Measurements from ENCODE around the gene OBP2A. TPM values are rescaled to one million over a fixed set of nuclear protein-coding genes. Genes with fewer than 3 reads are reported as not detected.
"Not testable (repeated sequence)": the region's sequence is repeated elsewhere in the genome, so short reads cannot be mapped to it uniquely, and the experiment has no call there.

OBP2A gene
- total RNA-seq, 1 donor from 2014 or later = not detected

- Mint-ChIP-seq H3K27ac (ENCODE audit: unreplicated experiment) (no peak overlapping the region), H3K36me3 (ENCODE audit: low read depth, unreplicated experiment) (peaks cover 2% of the 10 kb centered on the region)
- no peak for FAIRE-seq
These were observed 12.3 kb upstream of the OBP2A start for GRCh38 chr9:135533674-135534073.

GRCh38 chr9:135534192-135534711 lies 11.7 kb upstream of the OBP2A start:
- H3K4me3 ChIP-seq (ENCODE audit: insufficient read depth, low read depth, low read length); H3K4me2 ChIP-seq (ENCODE audit: low read length); H3K9me3 Mint-ChIP-seq (ENCODE audit: unreplicated experiment); H3K9ac ChIP-seq (ENCODE audit: low read length); H3K36me3 ChIP-seq (ENCODE audit: insufficient read depth, low read length); H3K9me3 ChIP-seq (ENCODE audit: insufficient read depth, low read depth, low read length); H2AFZ ChIP-seq (ENCODE audit: low read depth, low read length); H3K79me2 ChIP-seq (ENCODE audit: insufficient read depth, low read length); H3K27ac ChIP-seq (ENCODE audit: low read depth, low read length); H3K4me1 ChIP-seq (ENCODE audit: insufficient read depth, low read length); H3K36me3 Mint-ChIP-seq (ENCODE audit: low read depth, unreplicated experiment); H3K27me3 Mint-ChIP-seq (ENCODE audit: low read depth, unreplicated experiment); DNase-seq (ENCODE audit: low read depth); FAIRE-seq; H3K4me3 Mint-ChIP-seq (ENCODE audit: unreplicated experiment); H4K20me1 ChIP-seq (ENCODE audit: insufficient read depth, low read length); H3K27ac Mint-ChIP-seq (ENCODE audit: unreplicated experiment); H3K27me3 ChIP-seq (ENCODE audit: insufficient read depth, low read length): not testable (repeated sequence)
- peaks cover 20% of the 10 kb centered on the region for H3K4me1 Mint-ChIP-seq (ENCODE audit: low read depth, unreplicated experiment)

More at GRCh38 chr9:135533674-135534073, 12.3 kb upstream of the OBP2A start:
- no peak for DNase-seq (ENCODE audit: low read depth)
- Histone ChIP-seq H3K9ac (ENCODE audit: low read length) (no peak overlapping the region), H3K27me3 (ENCODE audit: insufficient read depth, low read length) (no peaks in the 10 kb centered on the region), H3K4me3 (ENCODE audit: insufficient read depth, low read depth, low read length) (no peak overlapping the region), H4K20me1 (ENCODE audit: insufficient read depth, low read length) (no peaks in the 10 kb centered on the region), H3K9me3 (ENCODE audit: insufficient read depth, low read depth, low read length) (no peaks in the 10 kb centered on the region), H3K27ac (ENCODE audit: low read depth, low read length) (no peak overlapping the region), H3K4me1 (ENCODE audit: insufficient read depth, low read length) (no peaks in the 10 kb centered on the region), H2AFZ (ENCODE audit: low read depth, low read length) (no peak overlapping the region), H3K36me3 (ENCODE audit: insufficient read depth, low read length) (no peaks in the 10 kb centered on the region), H3K79me2 (ENCODE audit: insufficient read depth, low read length) (no peaks in the 10 kb centered on the region), H3K4me2 (ENCODE audit: low read length) (no peak overlapping the region)
- Mint-ChIP-seq H3K4me3 (ENCODE audit: unreplicated experiment) (no peak overlapping the region), H3K4me1 (ENCODE audit: low read depth, unreplicated experiment) (peaks cover 22% of the 10 kb centered on the region), H3K27me3 (ENCODE audit: low read depth, unreplicated experiment) (peaks cover 4% of the 10 kb centered on the region), H3K9me3 (ENCODE audit: unreplicated experiment) (peaks cover 5% of the 10 kb centered on the region)
- TF ChIP-seq EZH2 (IDR thresholded peaks at IDR 0.05; ENCODE audit: insufficient read depth, low read length) (no peak), CTCF (IDR thresholded peaks at IDR 0.05; ENCODE audit: insufficient read depth, low read depth, low read length) (no peak)

- H3K36me3 ChIP-seq (ENCODE audit: insufficient read depth, low read length); H3K4me3 Mint-ChIP-seq (ENCODE audit: unreplicated experiment); DNase-seq (ENCODE audit: low read depth); H3K9me3 ChIP-seq (ENCODE audit: insufficient read depth, low read depth, low read length); H4K20me1 ChIP-seq (ENCODE audit: insufficient read depth, low read length); H3K36me3 Mint-ChIP-seq (ENCODE audit: low read depth, unreplicated experiment); H3K4me2 ChIP-seq (ENCODE audit: low read length); H3K79me2 ChIP-seq (ENCODE audit: insufficient read depth, low read length); H3K4me1 ChIP-seq (ENCODE audit: insufficient read depth, low read length); FAIRE-seq; H3K27ac ChIP-seq (ENCODE audit: low read depth, low read length); H2AFZ ChIP-seq (ENCODE audit: low read depth, low read length); H3K9ac ChIP-seq (ENCODE audit: low read length); H3K27ac Mint-ChIP-seq (ENCODE audit: unreplicated experiment); H3K27me3 ChIP-seq (ENCODE audit: insufficient read depth, low read length); H3K4me3 ChIP-seq (ENCODE audit: insufficient read depth, low read depth, low read length); H3K9me3 Mint-ChIP-seq (ENCODE audit: unreplicated experiment): not testable (repeated sequence)
- Mint-ChIP-seq H3K4me1 (ENCODE audit: low read depth, unreplicated experiment) (peaks cover 20% of the 10 kb centered on the region), H3K27me3 (ENCODE audit: low read depth, unreplicated experiment) (peaks cover 14% of the 10 kb centered on the region)
These were observed 11.1 kb upstream of the OBP2A start for GRCh38 chr9:135534826-135535225.

GRCh38 chr9:135535631-135536030 lies 10.3 kb upstream of the OBP2A start:
- not testable (repeated sequence) for FAIRE-seq; H3K36me3 Mint-ChIP-seq (ENCODE audit: low read depth, unreplicated experiment); H2AFZ ChIP-seq (ENCODE audit: low read depth, low read length); H3K27ac ChIP-seq (ENCODE audit: low read depth, low read length); H3K9me3 Mint-ChIP-seq (ENCODE audit: unreplicated experiment); H3K27me3 ChIP-seq (ENCODE audit: insufficient read depth, low read length); H3K79me2 ChIP-seq (ENCODE audit: insufficient read depth, low read length); H3K4me3 Mint-ChIP-seq (ENCODE audit: unreplicated experiment); H3K4me2 ChIP-seq (ENCODE audit: low read length); H3K4me1 ChIP-seq (ENCODE audit: insufficient read depth, low read length); H3K9ac ChIP-seq (ENCODE audit: low read length); H4K20me1 ChIP-seq (ENCODE audit: insufficient read depth, low read length); H3K27ac Mint-ChIP-seq (ENCODE audit: unreplicated experiment); H3K36me3 ChIP-seq (ENCODE audit: insufficient read depth, low read length); H3K9me3 ChIP-seq (ENCODE audit: insufficient read depth, low read depth, low read length); DNase-seq (ENCODE audit: low read depth); H3K4me3 ChIP-seq (ENCODE audit: insufficient read depth, low read depth, low read length)
- Mint-ChIP-seq H3K27me3 (ENCODE audit: low read depth, unreplicated experiment) (peaks cover 19% of the 10 kb centered on the region), H3K4me1 (ENCODE audit: low read depth, unreplicated experiment) (peaks cover 20% of the 10 kb centered on the region)
